ENCODE results near the gene TRIM32.

Gene TRIM32, protein sequence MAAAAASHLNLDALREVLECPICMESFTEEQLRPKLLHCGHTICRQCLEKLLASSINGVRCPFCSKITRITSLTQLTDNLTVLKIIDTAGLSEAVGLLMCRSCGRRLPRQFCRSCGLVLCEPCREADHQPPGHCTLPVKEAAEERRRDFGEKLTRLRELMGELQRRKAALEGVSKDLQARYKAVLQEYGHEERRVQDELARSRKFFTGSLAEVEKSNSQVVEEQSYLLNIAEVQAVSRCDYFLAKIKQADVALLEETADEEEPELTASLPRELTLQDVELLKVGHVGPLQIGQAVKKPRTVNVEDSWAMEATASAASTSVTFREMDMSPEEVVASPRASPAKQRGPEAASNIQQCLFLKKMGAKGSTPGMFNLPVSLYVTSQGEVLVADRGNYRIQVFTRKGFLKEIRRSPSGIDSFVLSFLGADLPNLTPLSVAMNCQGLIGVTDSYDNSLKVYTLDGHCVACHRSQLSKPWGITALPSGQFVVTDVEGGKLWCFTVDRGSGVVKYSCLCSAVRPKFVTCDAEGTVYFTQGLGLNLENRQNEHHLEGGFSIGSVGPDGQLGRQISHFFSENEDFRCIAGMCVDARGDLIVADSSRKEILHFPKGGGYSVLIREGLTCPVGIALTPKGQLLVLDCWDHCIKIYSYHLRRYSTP

DNA sequence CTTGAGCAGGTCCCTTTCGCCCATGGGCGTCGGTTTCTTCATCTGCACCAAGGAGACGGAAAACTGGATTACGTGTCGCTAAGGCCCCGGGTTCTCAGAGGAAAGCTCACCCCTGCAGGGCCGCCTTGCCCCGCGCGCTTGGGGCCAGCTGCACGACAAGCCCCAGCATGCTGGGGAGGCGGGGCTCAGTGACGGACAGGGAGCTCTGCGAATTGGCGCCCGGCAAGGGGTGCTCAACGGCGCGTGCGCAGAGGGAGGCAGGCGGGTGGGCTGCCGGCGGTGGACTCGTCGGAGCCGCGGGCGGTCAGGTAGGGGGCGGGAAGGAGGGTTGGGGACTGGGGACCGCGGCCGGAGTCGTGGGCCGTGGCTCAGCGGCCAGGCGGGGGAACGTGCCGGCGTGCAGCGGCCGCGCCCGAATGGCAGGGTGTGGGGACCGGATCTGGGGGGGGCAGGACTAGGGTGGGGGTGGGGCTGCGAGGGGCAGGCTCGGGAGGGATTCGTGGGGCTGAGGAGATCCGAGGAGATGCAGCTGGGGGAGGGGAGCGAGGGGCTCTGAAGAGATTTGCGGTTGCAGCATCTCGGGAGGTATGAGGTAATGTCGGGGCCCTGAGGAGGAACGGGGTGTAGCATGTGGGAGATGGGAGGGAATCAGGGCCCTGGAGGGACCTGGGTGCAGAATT is at the start of gene TRIM32:
TSS of gene TRIM32 (plus strand) at position 232 of the 680 bp plus-strand sequence. CDS start 10,438 bp downstream, outside the sequence.
- peak; percentile 61 to 89 for DNase-seq

DNA sequence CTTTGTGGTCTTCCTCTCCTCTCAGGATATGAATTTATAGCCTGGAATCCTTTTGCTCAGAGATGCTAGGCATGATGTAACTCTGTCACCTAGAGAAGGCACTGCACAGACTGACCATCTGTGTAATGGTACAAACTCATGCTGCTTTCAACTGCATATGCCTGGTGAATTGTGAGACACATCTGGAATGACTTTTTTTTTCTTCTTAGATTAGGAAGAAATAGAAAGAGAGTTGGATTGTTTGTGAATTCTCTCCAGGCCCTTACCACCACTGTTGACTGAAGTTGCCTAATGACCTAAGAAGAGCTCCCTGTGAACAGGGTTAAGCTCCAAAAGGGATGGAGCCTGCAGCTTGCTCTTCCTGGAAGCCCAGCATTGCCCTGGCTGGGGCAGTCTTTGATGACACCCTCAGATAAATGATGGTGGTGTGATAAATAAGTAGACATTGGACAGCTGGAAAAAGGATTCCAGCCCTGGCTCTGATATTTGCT is 47.8 kb upstream of the TRIM32 start:
- DNase-seq = no peak

DNA sequence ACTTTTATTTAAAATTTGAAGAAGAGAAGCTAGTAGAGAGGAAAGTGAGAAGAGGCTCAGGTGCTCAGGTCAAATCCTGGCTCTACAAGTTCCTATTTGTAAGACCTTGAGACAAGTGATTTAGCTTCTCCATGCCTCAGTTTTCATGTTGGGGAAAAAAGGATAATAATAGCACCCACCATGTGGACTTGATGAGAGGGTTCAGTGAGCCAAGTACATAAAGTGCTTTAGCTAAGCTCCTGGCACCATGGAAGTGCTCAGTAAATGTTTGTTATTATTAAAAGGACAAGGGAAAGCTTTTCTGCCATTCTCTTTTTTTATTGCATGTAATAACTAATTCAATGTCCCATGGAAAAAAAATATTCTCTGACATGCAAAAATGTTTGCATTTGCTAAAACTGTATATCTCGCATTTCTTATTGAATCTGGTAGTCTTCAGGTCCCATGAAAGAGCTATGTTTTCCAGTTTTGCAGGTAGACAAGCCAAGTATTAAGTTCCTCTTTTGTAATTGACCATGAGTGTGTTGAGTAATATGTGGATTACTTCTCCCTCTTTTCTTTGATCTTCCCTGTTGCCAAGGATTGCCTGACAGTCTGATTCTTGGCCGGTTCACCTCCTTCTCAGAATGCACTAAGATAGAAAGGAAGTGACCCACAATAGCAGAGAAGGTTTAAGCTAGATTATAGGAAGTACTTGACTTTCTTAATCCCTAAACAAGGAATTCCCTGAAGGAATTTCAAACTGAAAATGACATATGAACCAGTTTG is 45.6 kb upstream of the TRIM32 start:
- DNase-seq = no peak

DNA sequence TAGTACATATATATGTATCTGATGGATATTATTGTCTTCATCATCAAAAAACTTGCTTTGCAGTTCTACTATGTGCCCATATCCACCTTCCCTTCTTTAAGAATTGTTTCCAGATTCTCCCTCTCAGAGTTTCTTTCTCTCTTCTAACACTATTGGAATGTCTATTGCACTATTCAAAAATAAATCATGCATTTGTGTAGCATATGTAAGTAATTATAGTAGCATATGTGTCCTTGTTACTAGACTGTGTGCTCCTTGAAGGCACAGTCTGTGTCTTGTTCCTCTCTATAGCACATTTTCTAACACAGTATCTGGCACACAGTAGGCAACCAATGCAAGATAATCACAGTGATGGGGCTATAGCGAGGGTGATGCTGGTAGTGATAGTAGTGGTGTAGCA is 43.4 kb upstream of the TRIM32 start:
- DNase-seq = no peak

DNA sequence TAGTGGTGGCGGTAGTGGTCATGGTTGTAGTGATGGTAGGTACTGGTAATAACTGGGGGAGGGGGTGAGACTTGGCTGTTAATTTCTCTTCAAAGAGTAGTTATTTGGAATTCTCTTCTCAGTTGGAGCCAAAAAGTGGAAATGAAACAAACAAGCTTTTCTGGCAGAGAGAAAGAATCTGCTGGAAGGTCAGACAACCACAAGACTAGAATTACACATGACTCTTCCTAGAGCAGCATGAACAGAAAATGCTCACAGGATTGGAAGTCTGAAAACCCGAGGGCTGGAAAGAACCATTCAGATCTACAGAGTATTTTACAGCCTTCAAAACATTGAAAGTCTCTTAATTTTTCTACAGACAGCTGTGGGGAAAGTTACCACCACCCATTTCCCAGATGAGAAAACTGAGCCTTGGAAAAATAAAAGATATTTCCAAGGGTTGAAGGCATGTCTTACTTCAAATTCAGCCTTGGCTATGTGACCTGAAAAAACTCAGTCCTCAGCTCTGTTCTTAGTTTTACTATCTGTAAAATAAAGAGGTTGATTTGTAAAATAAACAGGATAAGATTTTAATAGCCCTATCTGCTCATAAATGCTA is 42.9 kb upstream of the TRIM32 start:
- DNase-seq = no peak

DNA sequence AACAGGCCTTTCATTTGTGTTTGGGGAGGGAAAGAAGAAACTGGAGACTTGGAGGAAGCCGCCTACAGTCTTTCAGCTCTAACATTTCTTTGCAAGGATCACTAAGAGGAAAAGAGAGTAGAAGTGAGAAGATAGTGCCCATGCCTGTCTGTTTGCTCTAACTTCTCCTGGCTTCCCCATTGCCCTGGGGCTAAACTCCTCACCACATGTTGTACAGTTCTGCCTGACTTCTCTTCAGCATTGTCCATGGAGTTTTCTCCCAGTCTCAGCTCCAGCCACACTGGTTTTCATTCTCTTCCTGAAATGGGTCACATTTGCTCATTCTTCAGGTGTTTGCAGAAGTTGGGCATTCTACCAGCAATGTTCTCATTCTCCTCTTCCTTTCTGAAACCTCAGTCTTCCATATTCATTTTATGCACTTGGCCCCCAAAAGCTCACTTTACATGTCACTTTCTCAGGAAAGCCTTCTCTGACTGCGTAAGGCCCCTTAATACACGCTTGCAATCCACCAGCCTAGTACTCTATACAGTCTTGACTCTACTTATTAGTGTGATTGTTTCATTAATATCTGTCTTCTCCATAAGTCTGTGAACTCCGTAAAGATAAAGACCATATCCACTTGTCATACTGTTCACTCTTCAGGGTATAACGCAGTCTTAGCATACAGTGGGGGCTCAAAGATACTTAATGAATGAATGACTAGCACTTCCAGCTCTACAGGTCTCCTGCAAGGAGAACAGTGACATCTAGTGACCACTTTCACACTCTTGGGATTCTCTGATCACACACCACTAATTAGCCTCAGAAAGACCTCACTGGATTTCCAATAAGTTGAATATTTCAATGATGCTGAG is 40.2 kb upstream of the TRIM32 start:
- DNase-seq = peak in 1 of 2 donors; percentile 48

DNA sequence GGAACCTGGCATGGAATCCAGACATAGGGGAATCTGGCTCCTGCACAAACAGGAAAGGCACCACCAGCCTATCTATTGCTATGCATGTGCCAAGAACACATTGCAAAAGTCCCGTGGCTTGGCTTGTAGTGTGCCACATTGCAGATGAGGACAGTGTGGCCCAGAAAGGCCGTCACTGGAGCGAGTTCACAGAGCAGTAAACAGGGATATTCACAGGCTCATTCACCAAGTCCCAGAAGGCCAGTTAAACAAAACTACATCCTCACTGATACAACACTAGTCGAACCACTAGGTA is 39.6 kb upstream of the TRIM32 start:
- no peak for DNase-seq

DNA sequence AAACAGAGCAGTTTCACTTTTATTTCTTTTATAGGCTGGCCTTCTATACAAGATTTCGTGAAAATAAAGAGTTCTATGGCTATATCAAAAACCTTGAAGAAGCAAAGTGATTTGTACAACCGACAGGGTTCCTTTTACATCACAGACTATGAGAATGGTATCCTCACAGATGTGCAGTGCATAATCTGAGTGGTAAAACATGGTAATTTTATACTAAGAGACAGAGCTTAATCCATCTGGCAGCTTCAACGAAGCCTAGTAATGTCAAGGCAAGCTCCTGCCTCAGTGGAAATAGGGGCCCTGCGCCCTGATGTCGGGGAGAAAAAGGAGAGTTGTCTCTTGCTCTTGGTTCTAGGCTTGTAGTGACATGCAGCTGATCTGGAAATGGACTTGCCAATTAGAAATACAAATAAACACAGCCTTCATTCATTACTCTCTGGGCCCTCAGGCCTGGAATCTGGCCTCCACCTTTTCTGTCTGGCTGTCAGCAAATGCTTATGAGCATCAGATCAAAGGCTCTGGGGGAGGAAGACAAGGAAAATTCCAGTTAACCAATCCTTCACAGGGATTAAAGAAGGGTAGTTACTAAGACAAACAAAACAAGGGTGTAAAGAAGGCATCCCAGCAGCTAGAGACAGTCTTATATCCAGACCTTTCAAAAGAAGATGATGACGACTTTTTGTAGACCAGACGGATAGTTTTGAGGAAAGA is 33.6 kb upstream of the TRIM32 start:
- DNase-seq = no peak

DNA sequence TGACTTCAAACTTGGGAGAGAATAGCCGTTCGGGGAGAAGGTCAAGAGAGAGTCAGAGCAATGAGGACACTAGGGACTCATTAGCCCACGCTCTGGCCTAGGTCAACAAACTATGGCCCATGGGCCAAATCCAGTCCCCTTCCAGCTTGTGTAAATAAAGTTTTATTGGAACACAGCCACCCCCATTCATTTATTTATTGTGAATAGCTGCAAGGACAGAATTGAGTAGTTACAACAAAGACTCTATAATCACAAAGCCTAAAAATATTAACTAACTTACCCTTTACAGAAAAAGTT is 33.1 kb upstream of the TRIM32 start:
- DNase-seq = no peak

DNA sequence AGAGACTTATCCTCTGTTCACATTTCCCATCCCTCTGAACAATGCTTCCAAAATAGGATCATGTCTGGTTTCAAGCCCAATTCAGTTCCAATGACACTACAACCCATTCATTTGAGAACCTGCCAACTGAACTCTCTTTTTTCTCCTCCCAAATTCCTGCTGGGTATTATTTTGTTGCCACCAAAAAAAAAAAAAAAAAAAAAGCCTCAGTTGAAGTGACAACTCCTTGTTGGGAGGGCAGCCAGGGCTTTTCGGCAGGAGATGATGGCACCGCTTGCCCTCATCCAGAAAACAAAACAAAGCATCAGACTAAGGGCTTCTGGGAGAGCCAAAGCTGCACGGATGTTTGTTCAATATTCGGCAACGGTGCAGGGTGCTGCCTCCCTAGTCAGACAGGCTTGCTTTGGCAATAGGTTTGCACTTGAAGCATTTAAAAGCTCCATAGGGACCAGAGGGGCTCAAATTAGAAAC is 30.6 kb upstream of the TRIM32 start:
- DNase-seq = no peak

DNA sequence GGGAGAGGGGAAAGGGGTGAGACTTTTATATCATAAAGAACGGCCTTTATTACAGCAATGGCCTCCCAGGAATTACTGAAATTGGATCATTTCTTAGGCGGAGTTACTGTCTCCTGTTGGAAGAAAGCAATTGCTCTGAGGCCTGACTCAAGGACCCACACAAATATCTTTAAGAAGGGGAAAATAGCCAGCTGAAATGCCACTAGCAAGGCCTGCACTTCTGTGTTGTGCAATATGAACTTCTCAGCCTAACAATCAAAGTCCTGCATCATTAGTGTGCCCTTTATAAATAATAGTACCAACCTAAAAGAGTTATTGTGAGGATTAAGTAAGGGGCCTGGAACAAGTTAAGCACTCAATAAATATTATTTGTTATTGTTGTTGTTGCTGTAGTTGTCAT is 30.1 kb upstream of the TRIM32 start:
- DNase-seq = no peak

DNA sequence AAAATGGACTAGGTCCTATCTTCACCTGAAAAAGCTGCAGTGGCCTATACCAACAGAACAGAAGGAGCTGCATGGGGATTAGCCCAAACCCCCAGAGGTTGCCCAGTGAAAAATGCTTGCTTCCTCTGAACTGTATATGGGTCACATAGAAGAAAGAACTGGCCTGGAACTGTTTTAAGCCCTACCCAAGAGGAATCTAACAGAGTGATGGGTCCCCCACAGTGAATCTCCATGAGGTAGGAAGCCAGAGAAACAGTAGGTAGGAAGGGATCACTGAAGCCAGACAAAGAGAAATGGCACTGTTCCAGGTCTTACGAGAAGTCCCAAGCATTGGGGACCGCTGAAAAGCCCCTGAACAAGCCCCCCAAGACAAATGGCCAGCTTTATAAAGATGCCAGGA is 28.8 kb upstream of the TRIM32 start:
- DNase-seq = no peak

DNA sequence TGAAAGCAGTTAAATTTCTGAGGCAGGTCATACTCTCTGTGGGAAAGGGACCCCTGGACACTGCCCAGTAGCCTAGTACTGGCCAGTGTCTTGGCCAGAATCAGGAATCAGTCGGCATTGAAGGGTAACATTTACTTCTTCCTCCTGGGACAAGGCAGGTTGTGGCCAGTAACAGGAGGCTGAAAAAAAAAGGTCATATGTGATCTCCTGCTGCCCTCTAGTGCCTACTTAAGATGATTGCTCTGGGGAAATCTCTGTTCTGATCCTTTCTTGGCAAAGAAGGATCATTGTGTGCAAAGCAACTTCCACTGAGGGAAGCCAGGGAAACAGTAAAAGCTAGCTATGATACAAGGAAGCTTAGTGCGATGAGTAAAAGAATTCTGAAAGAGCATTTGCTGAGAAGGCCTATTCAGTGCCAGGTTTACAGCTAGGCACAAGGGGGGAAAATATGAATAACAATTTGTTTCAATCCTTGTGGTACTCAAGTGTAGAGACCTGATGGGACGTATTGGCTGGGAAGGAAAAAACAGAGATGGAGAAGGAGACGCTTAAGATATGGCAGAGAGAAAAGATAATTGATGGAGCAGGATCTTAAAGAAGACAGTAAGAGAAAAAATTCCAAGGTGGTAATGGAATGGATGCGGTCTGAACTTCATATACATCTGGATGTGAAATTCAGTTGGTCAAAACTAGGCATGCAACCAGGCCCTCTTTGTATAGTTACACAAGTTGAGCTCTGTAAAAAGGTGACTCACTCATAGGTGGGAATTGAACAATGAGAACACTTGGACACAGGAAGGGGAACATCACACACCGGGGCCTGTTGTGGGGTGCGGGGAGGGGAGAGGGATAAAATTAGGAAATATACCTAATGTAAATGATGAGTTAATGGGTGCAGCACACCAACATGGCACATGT is 25.8 kb upstream of the TRIM32 start:
- DNase-seq = peak; percentile 12 to 90

DNA sequence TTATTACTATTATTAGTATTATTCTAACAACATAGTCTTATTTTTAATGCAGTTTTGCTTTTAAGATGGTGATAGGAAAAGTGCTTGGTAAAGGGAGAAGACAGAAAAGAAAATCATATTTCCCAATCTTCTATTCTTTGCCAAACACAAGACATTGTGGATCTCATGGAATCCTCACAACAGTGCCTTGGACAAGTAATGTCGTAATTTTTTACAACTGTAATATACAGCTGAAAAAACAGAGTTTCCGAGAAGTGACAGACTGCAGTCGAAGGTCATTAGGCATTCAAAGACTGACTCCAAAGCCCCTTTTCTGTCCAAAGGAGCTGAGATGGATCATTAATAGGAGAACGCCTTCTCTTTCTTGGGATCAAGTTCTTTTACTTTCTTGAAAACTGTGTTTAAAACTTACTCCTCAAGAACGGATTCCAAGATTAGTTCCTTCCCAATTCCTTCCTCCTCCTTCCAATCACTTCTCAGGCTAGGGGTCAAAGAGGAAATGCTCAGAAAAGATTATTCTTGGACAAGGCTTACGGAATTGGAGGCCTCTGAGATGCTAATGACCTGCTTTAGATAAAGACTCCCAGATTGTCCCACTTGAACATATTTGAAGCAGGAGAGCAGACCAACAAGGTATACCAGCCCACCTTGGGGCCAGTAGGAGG is 24.3 kb upstream of the TRIM32 start:
- DNase-seq = no peak

DNA sequence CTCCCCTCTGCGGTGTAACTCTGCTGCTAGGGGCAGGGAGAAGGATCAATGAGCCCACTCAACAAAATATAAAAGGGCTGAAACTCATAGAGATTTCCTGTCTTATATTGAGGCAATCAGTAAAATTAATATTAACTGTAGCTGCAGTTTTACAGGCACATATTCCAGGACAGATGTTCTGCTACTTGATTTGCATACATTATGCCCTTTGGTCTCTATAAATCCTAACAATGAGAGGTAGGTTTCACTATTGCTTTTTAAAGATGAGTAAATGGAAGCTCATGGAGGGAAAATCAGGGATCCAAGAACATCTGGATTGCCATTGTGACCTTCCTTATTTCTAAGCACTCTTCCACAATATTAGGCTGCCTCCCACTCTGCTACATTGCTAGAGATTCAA is 23.5 kb upstream of the TRIM32 start:
- no peak for DNase-seq

DNA sequence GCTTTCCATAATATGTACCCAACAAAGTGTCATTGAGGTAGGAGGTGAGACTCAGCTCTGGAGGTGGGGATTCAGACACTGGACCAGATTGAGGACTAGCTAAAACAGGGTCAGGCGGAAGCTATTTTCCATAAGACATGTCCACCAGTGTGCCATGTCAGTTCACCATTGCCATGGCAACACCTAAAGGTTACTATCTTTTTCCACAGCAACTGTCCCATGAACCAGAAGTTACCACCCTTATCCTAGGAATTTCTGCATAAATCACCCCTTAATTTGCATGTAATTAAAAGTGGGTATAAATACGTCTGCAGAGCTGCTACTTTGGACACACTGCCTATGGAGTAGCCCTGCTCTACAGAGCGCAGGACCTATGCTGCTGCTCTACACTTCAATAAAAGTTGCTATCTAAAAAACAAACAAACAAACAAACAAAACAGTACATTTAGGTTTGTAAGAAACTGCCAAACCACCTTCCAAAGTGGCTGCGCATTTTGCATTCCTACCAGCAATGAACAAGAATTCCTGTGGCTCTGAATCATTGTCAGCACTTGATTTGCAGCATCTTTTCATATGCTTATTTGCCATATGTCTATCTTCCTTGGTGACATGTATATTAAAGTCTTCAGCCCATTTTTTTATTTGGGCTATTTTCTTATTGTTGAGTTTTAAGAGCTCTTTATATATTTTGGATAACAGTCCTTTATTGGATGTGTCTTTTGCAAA is 18.0 kb upstream of the TRIM32 start:
- no peak for DNase-seq

DNA sequence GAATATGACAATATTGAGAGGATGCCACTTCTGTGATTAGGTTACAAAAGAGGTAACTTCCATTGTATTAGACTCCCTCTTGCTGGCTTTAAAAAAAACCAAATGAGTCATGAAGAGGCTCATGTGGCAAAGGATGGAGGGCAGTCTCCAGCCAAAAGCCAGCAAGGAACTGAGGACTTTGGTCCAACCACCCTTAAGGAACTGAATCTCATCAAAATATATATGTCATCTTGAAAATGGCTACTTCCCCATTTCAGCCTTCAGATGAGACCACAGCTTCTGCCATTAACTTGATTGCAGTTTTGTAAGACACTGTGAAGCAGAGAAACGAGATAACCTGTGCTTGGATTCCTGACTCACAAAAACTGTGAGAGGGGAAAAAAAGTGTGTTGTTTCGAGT is 15.5 kb upstream of the TRIM32 start:
- DNase-seq = no peak

DNA sequence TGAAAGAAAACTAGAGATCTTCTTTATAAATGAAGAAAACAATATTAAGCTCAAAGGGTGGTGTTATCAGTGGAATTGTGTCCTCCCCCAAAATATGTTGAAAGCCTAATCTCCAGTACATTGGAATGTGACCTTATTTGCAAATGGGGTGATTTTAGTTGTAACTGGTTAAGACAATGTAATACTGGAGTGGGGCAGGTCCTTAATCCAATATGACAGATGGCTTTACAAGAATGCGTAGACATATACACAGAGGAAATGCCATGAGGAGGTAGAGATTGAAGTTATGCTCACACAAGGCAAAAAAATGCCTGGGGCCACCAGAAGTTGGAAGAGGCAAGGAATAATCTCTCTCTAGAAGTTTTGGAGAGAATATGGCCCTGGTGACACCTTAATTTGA is 13.7 kb upstream of the TRIM32 start:
- DNase-seq = no peak

Measured in hippocampal formation (tissue), 2 donors.